HG02588 (cell line): ENCODE data around the gene PLA2R1.
"Not testable (repeated sequence)": the region's sequence is repeated elsewhere in the genome, so short reads cannot be mapped to it uniquely, and the experiment has no call there.

ENCODE experiments used
- ATAC-seq: cut with Tn5 transposase; IDR thresholded peaks from one replicate; pipeline ENCODE4 v1.9.1; 2021; ENCODE audit warnings: mild to moderate bottlenecking, moderate library complexity; ENCODE audit not compliant: unreplicated experiment

Gene PLA2R1

DNA sequence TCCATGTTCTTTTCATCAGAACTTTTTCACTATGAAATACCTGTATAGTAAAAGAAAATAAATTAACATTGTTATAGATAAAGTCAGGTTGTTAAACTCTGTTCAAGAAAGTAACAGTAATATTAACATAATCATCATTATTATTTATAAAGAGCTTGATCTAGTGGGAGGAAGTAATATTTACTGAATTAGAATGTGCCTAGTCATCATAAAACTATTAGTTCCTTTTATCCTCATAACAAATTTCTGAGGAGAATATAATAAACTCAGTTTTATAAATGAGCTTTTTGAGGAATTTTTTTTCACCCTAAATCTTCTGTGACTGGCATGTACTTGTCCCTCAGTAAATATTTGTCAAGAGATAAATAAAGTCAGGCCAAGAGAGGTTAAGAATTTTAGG, 78.4 kb downstream of the PLA2R1 start:
- no peak for ATAC-seq

DNA sequence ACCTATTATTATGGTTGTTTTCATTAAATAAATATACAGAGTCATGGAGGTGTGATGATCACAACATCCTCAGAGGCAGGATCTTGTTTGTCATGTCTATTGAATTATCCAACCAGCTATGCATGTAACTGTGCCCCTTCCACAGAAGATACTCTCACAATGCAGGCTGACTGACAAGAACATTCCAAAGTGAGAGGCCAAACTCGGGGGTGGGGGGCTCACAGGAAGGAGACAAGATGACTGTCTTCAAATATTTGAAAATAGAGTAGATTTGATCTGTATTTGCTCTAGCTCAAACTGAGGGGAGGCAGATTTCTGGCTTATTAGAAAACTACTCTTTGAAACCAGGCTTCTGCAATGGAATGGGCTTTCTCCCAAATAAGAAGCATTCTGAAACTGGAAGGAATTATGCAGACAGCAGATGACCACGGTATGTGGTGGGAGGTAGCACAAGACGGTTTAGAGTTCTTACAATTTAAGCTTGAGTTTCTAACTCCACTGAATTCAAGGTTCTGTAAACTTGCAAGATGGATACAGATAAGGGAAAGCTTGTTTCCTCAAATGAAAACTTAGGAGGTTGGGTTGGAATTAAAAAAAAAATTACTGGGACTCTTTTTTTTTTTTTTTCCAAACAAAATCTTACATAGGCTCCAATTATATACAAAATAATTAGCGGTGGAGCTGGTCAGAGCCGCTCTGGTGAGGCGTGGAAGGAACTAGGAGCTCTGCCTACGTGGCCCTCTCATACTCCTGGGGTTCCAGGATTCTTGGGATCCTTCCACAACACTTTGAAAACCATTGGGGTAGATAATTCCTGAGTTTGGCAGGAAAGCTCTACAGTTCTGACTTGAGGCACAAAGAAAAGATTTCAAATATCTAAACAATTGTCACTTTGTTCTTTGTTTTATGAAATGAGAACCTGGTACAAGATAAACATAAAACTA, 79.3 kb downstream of the PLA2R1 start:
- no peak for ATAC-seq

GRCh38 chr2:159982270-159982669, 80.1 kb downstream of the PLA2R1 start:
- ATAC-seq, result no peak

- no peak for ATAC-seq
Measured at GRCh38 chr2:159976527-159977160, 85.8 kb downstream of the PLA2R1 start.

GRCh38 chr2:159973325-159973724, 89.1 kb downstream of the PLA2R1 start:
- no peak for ATAC-seq

DNA sequence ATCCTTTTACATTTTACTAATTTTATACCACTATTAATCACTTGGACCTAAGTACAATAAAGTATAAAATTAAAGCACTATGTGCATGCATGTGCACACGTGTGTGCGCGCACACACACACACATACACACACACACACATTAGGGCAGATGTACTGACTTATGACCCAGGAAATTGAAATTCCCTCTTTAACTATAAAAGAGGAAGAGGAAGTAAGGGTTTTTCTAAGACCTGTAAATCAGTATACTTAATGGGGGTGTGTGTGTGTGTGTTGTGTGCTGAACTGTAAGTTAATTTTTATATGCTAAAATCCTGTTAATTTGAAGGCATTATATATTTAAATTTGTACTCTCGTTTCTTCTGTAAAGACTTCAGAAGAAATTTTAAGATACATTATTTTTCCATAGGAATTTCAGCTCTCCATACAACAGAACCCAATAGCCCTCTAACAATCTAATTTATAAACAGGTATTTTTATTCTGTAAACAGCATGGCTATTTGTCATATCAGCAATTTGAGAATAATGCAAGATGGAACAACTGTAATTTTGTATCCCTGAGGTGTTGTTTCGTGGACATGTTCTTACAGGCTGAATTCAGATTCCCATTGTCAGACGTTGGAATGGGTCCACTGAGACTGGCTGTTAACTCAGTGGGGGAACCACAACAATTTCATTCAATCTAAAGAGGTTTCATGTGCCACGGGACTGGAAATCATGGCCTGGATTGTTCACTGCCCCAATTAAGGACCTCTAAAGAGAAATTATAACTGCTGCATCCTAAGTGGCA, 90.9 kb downstream of the PLA2R1 start:
- ATAC-seq, result no peak

GRCh38 chr2:159970548-159970947, 91.9 kb downstream of the PLA2R1 start:
- not testable (repeated sequence) for ATAC-seq

- ATAC-seq, result no peak
Measured at GRCh38 chr2:159968279-159968900, 94.0 kb downstream of the PLA2R1 start.

DNA sequence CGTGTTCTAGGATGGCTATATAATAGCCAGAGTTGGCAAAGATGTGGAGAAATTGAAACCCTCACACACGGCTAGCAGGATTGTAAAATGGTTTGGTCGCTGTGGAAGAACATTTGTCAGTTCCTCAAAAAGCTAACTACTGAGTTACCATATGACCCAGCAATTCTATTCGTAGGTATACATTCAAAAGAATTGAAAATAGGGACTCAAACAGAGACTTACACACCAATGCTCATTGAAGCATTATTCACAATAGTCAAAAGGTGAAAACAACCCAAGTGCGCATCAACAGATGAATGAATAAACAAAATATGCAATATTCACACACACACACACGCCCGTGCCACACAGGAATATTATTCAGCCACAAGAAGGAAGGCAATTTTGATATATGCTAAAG, 98.7 kb downstream of the PLA2R1 start:
- peak; percentile 77 for ATAC-seq

DNA sequence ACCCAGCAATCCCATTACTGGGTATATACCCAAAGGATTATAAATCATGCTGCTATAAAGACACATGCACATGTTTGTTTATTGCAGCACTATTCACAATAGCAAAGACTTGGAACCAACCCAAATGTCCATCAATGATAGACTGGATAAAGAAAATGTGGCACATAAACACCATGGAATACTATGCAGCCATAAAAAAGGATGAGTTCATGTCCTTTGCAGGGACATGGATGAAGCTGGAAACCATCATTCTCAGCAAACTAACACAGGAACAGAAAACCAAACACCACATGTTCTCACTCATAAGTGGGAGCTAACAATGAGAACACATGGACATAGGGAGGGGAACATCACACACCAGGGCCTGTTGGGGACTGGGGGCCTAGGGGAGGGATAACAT, 99.9 kb downstream of the PLA2R1 start:
- ATAC-seq, result not testable (repeated sequence)

- no peak for ATAC-seq
Measured at GRCh38 chr2:159961451-159961850, 101.0 kb downstream of the PLA2R1 start.

DNA sequence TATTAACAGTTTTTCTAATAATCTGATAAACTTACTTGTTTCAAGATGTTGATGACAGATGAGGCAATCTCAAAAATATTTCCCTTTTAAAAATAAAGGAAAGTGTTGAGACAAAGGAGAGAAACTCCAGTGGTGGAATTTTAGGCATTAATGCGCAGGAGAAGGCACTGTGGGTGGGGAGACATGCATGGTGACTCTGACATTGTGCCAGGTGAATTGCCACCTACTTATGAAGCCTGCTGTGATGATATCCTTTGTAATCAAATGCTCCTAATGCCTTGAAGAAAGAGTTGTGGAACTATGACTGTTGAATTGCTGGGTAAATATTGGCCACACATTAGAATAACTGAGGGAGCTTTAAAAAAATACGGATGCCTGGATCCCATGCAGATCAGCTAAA, 101.4 kb downstream of the PLA2R1 start:
- no peak for ATAC-seq

DNA sequence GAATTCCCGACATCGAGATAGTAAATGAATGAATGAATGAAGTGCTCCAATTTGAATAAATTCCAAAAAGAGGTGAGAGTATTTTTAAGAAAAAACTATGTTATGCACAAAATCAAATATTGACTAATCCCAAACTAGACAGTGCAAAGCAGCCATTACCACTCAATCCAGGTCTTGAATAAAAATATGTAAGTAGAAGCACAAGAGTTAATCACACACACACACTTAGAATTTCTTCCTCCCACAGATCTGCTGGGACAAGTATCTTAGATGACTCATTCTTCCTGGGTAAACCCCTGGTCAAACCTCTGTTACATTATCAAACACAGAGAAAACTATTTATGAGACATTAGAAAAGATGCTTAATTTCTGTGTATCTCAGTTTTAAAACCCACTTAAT, 102.0 kb downstream of the PLA2R1 start:
- ATAC-seq, result peak; percentile 58

- no peak for ATAC-seq
Measured at GRCh38 chr2:159959136-159959535, 103.3 kb downstream of the PLA2R1 start.

DNA sequence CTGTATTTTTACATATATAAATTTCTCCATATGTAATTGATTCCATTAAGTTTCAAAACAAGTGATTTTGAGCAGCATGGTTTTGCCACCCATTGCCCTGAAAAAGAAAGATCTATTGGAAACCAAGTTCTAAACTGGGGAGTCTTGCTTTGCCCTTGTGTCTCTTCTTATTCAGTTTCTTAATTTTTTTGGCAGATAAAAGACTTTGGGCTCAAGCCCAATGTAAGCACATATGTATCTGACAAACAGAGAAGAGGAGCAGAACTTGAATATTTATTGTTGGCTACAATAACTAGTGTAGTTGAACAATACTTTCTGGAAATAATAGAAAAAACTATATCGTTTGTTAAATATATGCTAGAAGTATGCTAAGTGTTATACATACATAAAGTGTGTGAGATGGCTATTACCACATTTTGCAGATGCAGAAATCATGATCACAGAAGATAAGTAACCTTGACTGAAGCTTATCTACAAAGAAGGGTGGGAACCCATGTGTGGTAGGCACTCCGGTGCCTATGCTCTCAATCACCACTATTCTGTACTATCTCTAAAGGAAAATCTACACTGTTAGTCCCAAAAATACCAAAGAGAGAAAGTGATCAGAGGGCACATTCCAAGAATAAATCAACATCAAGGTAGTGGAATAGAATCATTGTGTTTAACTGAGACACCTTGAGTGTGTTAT, 109.1 kb downstream of the PLA2R1 start:
- ATAC-seq, result no peak

DNA sequence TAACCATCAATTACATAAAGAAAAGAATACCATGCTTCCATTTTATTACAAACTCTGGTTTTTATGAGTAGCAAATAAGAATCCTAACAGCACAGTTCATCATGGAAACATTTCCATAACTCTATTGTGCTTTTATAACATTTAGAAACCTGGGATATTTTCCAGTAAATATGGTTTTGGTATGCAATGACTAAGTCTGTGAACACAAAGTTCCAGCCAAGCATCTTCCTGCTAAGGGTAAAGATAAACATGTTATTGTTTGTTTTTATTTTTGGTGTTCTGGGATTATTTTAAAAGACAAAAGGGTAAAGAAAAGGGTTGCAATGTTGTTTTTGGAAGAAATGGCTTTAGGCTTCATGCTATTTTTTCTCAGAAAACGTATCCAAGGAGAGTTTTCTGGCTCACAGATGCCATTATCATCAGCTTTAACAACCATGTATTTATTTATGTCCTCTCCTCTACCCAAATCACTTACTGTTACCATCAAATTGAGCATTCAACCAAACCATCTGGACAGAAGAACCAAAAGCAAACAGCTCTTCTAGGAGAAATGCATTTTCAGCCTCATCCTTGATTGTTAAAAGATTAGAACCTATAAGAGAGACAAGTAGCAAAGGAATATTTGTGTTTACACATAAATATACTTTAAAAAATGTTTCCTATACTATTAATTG, 116.0 kb downstream of the PLA2R1 start:
- no peak for ATAC-seq

DNA sequence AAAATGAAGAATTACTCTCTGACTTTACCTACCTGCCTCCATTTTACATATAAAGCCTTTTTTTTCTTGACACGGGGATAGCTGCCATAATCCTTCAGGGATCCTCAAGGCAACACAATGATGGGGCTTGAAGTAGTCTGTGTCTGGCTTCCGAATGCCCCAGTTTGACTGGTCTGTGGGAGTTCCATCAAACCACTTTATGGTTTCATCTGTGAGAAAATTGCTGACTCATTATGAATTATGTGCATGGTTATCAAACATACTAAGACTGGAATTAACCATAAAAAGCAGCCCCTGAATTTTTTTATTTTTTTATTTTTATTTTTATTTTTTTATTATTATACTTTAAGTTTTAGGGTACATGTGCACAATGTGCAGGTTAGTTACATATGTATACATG, 117.5 kb downstream of the PLA2R1 start:
- no peak for ATAC-seq

- no peak for ATAC-seq
Measured at GRCh38 chr2:159942146-159942545, 120.3 kb downstream of the PLA2R1 start.

- ATAC-seq, result no peak
Measured at GRCh38 chr2:159941729-159942128, 120.7 kb downstream of the PLA2R1 start.

DNA sequence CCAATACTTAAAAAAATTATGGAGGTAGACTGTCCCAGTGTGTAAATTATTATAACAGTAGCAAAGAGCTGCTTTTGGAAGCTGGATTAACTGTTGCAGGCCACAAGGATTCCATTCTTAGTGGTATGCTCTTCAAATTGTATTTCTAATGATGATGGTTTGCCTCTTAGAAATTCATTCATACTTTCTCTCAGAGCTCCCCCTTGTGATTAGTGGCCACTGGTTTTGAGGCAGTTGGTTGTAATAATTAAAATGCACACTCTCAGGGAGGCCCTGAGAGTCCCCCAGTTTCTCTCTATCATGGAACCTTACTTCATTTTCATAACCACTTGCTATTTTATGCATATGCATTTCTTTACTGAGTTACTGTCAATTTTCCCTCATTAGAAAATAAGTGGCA, 122.5 kb downstream of the PLA2R1 start:
- ATAC-seq, result peak; percentile 74
